BE2C (cell line): ENCODE results near the gene THSD4.

Source experiments
- DNase-seq: peaks from one replicate; pipeline ENCODE4 v3.0.0-alpha.2; 2020
- H3K27me3 ChIP-seq: fragments of 250-450 bp; sonication (Bioruptor Pico); 2 replicates; pipeline ENCODE4 v1.5.1; 2020; ENCODE audit warnings: mild to moderate bottlenecking
- H3K36me3 ChIP-seq: fragments of 250-450 bp; sonication (Bioruptor Pico); 2 replicates; pipeline ENCODE4 v1.5.1; 2020; ENCODE audit warnings: mild to moderate bottlenecking
- H3K4me1 ChIP-seq: fragments of 250-450 bp; sonication (Bioruptor Pico); 2 replicates; pipeline ENCODE4 v1.5.1; 2020
- H3K4me3 ChIP-seq: 2 replicates; pipeline ENCODE4 v1.5.1; 2011; ENCODE audit warnings: low read depth, low read length
- H3K9me3 ChIP-seq: fragments of 250-450 bp; sonication (Bioruptor Pico); 2 replicates; pipeline ENCODE4 v1.5.1; 2020
- CTCF ChIP-seq: IDR thresholded peaks from 2 replicates; pipeline ENCODE4 v1.5.1; 2012; ENCODE audit warnings: mild to moderate bottlenecking, low read depth, low read length

Gene THSD4

GRCh38 chr15:71444866-71445590 is 329.8 kb downstream of the THSD4 start:
- no peak for TF ChIP-seq CTCF
- no peak for DNase-seq
- no peak overlapping the region for H3K4me3 ChIP-seq
- H3K36me3 ChIP-seq: no peaks in the 10 kb centered on the region
- no peaks in the 10 kb centered on the region for H3K4me1 ChIP-seq
- no peaks in the 10 kb centered on the region for H3K9me3 ChIP-seq
- peaks cover 8% of the 10 kb centered on the region for H3K27me3 ChIP-seq

- H3K9me3 ChIP-seq: no peaks in the 10 kb centered on the region
- no peak for DNase-seq
- no peak for TF ChIP-seq CTCF
- H3K27me3 ChIP-seq: peaks cover 8% of the 10 kb centered on the region
- no peaks in the 10 kb centered on the region for H3K4me1 ChIP-seq
- H3K4me3 ChIP-seq: no peak overlapping the region
- no peaks in the 10 kb centered on the region for H3K36me3 ChIP-seq
These were observed 332.3 kb downstream of the THSD4 start for GRCh38 chr15:71447328-71448250.

GRCh38 chr15:71448688-71449114 is 333.4 kb downstream of the THSD4 start:
- TF ChIP-seq CTCF: peak; percentile 91
- peaks cover 6% of the 10 kb centered on the region for H3K27me3 ChIP-seq
- H3K9me3 ChIP-seq: no peaks in the 10 kb centered on the region
- peak; percentile 54 for DNase-seq
- H3K36me3 ChIP-seq: no peaks in the 10 kb centered on the region
- H3K4me3 ChIP-seq: no peak overlapping the region
- no peaks in the 10 kb centered on the region for H3K4me1 ChIP-seq

GRCh38 chr15:71449363-71449762 is 334.1 kb downstream of the THSD4 start:
- H3K27me3 ChIP-seq: no peaks in the 10 kb centered on the region; the same call in none of the 2 replicates
- no peak overlapping the region for H3K4me3 ChIP-seq
- no peaks in the 10 kb centered on the region for H3K36me3 ChIP-seq
- no peaks in the 10 kb centered on the region for H3K4me1 ChIP-seq
- no peak for TF ChIP-seq CTCF
- no peak for DNase-seq
- no peaks in the 10 kb centered on the region for H3K9me3 ChIP-seq

- TF ChIP-seq CTCF: no peak
- no peak for DNase-seq
- Histone ChIP-seq H3K4me3 (no peak overlapping the region), H3K4me1 (no peaks in the 10 kb centered on the region), H3K36me3 (no peaks in the 10 kb centered on the region), H3K9me3 (no peaks in the 10 kb centered on the region), H3K27me3 (no peaks in the 10 kb centered on the region; the same call in none of the 2 replicates)
These were observed 334.7 kb downstream of the THSD4 start for GRCh38 chr15:71449956-71450355.
